ENCODE results near the gene CHD3. TPM values are rescaled to one million over a fixed set of nuclear protein-coding genes. Genes with fewer than 3 reads are reported as not detected.

CHD3 gene
- total RNA-seq, 1 donor from 2014 or later: 93.0 TPM

DNA sequence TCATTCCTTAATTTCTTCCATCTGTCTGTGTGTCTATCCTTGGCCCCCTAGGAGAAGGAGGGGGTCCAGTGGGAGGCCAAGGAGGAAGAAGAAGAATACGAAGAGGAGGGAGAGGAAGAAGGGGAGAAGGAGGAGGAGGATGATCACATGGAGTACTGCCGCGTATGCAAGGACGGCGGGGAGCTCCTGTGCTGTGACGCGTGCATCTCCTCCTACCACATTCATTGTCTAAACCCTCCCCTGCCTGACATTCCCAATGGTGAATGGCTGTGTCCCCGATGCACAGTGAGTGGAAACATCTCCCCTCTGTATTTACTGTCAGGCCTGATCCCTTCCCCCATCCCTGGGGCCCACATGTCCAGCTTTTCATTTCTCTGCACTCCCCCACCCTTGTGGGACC lies 6.3 kb downstream of the CHD3 start:
- Histone ChIP-seq H3K9me3 (no peaks in the 10 kb centered on the region), H3K4me1 (peaks cover 2% of the 10 kb centered on the region), H3K27ac (no peak overlapping the region), H3K4me3 (no peak overlapping the region), H3K27me3 (no peaks in the 10 kb centered on the region), H3K36me3 (peaks cover 93% of the 10 kb centered on the region)
- peak; percentile 10 for DNase-seq
- TF ChIP-seq, protein P1, sequence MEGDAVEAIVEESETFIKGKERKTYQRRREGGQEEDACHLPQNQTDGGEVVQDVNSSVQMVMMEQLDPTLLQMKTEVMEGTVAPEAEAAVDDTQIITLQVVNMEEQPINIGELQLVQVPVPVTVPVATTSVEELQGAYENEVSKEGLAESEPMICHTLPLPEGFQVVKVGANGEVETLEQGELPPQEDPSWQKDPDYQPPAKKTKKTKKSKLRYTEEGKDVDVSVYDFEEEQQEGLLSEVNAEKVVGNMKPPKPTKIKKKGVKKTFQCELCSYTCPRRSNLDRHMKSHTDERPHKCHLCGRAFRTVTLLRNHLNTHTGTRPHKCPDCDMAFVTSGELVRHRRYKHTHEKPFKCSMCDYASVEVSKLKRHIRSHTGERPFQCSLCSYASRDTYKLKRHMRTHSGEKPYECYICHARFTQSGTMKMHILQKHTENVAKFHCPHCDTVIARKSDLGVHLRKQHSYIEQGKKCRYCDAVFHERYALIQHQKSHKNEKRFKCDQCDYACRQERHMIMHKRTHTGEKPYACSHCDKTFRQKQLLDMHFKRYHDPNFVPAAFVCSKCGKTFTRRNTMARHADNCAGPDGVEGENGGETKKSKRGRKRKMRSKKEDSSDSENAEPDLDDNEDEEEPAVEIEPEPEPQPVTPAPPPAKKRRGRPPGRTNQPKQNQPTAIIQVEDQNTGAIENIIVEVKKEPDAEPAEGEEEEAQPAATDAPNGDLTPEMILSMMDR (IDR thresholded peaks at IDR 0.05): no peak
- intact Hi-C loops (cut with DNase I): no loop called here
- ATAC-seq: no peak

DNA sequence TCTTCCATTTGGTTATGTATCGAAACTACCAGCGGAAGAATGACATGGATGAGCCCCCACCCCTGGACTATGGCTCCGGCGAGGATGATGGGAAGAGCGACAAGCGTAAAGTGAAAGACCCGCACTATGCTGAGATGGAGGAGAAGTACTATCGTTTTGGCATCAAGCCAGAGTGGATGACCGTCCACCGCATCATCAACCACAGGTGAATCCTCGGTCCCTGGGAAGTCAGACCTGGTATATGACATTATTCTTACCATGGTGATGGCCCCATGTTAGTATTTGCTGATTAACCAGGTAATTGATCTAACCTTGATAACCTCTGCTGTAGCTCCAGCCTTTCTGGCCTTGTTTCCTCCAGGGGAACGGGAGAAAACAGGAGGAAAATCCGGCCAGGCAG lies 8.5 kb downstream of the CHD3 start:
- intact Hi-C loops (cut with DNase I): no loop called here
- TF ChIP-seq, protein P1 (IDR thresholded peaks at IDR 0.05): no peak
- no peaks in the 10 kb centered on the region for H3K9me3 ChIP-seq
- H3K4me1 ChIP-seq: no peaks in the 10 kb centered on the region
- DNase-seq (peak; percentile 43), ATAC-seq (no peak)
- no peak overlapping the region for H3K4me3 ChIP-seq
- H3K27ac ChIP-seq: no peak overlapping the region
- no peaks in the 10 kb centered on the region for H3K27me3 ChIP-seq
- H3K36me3 ChIP-seq: peaks cover 97% of the 10 kb centered on the region

DNA sequence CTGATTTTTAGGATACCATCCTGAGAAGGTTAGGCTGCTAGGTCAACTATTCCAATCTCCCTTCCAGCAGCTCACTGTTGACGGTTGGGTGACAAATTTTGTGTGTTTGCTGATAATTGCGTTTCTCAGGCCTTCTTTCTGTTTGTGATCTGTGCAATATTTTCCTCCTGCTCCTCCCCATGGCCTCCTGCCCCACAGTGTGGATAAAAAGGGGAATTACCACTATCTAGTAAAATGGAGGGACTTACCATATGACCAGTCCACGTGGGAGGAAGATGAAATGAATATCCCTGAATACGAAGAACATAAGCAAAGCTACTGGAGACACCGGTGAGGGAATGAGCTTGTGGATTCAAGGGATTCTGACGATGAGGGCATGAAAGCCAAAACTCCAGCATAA lies 9.2 kb downstream of the CHD3 start:
- ATAC-seq: peak; percentile 84
- H3K27me3 ChIP-seq: no peaks in the 10 kb centered on the region
- H3K9me3 ChIP-seq: no peaks in the 10 kb centered on the region
- H3K4me3 ChIP-seq: no peak overlapping the region
- peak; percentile 43 for DNase-seq
- intact Hi-C loops (cut with DNase I): no loop called here
- TF ChIP-seq, protein P1 (IDR thresholded peaks at IDR 0.05): peak; percentile 49
- peaks cover 97% of the 10 kb centered on the region for H3K36me3 ChIP-seq
- H3K4me1 ChIP-seq: no peaks in the 10 kb centered on the region
- no peak overlapping the region for H3K27ac ChIP-seq

DNA sequence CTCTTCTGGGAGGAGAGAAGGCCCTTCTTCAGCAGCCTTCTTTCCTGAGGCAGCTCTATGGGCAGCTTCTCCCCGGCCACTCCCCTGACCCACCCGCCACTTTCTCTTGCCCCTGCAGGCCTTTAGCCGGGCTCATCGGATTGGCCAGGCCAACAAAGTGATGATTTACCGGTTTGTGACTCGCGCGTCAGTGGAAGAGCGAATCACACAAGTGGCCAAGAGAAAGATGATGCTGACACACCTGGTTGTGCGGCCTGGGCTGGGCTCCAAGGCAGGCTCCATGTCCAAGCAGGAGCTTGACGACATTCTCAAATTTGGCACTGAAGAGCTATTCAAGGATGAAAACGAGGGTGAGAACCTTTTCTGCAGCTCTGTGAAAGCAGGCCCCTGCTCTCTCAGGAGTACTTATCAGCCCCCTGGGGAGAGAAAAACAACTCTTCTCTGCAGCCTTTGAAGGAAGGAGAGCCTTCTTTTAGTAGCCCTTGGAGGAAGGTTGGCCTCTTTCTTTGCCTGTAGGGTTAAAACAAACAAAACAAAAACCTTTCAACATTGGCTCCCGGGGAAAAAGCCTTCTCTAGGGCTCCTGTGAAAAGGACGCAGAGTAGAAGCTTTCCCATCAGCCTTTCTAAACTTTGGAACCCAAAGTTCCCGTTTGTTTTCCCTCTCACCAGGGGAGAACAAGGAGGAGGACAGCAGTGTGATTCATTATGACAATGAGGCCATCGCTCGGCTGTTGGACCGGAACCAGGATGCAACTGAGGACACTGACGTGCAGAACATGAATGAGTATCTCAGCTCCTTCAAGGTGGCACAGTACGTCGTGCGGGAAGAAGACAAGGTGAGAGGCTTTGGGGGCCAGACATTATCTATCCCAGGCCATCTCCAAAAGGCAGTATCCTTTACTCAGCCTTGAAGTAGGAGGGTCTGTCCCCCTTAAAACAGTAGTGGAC lies 14.8 kb downstream of the CHD3 start:
- no peak overlapping the region for H3K4me3 ChIP-seq
- no peaks in the 10 kb centered on the region for H3K4me1 ChIP-seq
- DNase-seq (no peak), ATAC-seq (no peak)
- peaks cover 100% of the 10 kb centered on the region for H3K36me3 ChIP-seq
- TF ChIP-seq, protein P1 (IDR thresholded peaks at IDR 0.05): no peak
- intact Hi-C loops (cut with DNase I): no loop called here
- H3K9me3 ChIP-seq: no peaks in the 10 kb centered on the region
- no peak overlapping the region for H3K27ac ChIP-seq
- no peaks in the 10 kb centered on the region for H3K27me3 ChIP-seq

DNA sequence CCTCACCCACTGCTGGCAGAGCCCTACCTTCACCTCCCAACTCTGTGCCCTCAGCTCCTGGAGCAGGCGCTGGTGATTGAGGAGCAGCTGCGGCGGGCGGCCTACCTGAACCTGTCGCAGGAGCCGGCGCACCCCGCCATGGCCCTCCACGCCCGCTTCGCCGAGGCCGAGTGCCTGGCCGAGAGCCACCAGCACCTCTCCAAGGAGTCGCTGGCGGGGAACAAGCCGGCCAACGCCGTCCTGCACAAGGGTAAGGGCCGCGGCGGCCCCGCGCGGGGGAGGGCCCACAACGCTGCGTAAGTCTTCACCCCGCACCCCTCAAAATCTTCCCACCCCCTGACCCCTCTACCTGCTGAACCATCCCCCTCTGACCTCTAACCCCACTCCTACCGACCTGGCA lies 20.5 kb downstream of the CHD3 start:
- Histone ChIP-seq H3K36me3 (peaks cover 83% of the 10 kb centered on the region), H3K4me3 (no peak overlapping the region), H3K4me1 (no peaks in the 10 kb centered on the region), H3K27ac (no peak overlapping the region), H3K9me3 (no peaks in the 10 kb centered on the region), H3K27me3 (no peaks in the 10 kb centered on the region)
- TF ChIP-seq, protein P1 (IDR thresholded peaks at IDR 0.05): no peak
- intact Hi-C loops (cut with DNase I): no loop called here
- ATAC-seq (no peak), DNase-seq (no peak)

All from upper lobe of right lung (tissue), 1 donor.